GM10847 (cell line): ENCODE measurements around the gene PAN3.

Experiments used
- POLR2A ChIP-seq: IDR thresholded peaks from 2 replicates; pipeline ENCODE4 v1.6.1; 2011; ENCODE audit not compliant: insufficient read length; ENCODE audit errors: extremely low read depth

PAN3 gene

GRCh38 chr13:28246891-28247290, 108.5 kb downstream of the PAN3 start:
- TF ChIP-seq POLR2A: no peak

DNA sequence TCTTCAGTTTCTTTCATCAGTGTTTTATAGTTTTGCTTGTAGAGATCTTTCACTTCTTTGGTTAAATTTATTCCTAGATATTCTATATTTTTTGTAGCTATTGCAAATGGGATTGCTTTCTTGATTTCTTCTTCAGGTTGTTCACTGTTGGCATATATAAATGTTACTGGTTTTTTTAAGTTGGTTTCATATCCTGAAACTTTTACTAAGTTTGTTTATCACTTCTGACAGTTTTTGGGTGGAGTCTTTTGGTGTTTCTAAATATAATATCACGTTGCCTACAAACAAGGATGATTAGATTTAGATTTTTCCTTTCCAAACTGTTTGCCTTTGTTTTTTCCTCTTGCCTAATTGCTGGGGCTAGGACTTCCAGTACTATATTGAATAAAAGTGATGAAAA, 109.7 kb downstream of the PAN3 start:
- no peak for TF ChIP-seq POLR2A

DNA sequence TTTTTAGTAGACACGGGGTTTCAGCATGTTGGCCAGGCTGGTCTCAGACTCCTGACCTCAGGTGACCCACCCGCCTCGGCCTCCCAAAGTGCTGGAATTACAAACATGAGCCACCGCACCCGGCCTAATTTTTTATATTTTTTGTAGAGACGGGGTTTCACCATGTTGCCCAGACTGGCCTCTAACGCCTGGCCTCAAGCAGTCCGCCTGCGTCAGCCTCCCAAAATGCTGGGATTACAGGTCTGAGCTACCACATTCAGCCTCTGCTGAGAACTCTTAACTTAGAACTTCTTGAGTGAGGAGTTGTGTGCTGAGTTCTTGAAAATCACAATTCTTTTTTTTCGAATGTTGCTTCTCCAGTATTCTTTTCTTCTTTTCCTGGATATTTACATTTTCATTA, 112.2 kb downstream of the PAN3 start:
- TF ChIP-seq POLR2A: no peak

GRCh38 chr13:28251466-28251865, 113.1 kb downstream of the PAN3 start:
- no peak for TF ChIP-seq POLR2A

- TF ChIP-seq POLR2A: no peak
Observed at GRCh38 chr13:28252547-28252946, 114.2 kb downstream of the PAN3 start.

GRCh38 chr13:28257305-28257704, 119.0 kb downstream of the PAN3 start:
- no peak for TF ChIP-seq POLR2A

- no peak for TF ChIP-seq POLR2A
Observed at GRCh38 chr13:28258417-28258816, 120.1 kb downstream of the PAN3 start.

- TF ChIP-seq POLR2A: no peak
Observed at GRCh38 chr13:28267497-28267896, 129.2 kb downstream of the PAN3 start.

DNA sequence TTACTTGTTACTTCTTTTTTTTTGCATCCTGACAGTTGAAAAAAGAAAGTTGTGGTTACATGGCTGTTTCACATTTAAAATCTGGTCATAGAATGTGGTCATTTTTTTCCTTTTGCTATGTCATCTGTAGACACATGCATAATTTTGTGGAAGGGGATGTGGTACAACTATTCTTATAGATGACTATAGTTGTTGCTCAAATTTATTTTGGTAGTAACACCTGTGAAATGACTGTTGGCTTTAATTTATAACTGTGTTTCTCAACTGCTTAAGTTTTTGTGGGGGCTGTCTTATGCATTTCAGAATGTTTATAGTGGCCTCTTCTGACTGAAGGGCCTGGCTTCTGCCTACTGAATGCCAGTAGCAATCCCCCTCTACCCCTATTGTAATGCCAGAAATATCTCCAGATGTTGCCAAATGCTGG, 130.5 kb downstream of the PAN3 start:
- TF ChIP-seq POLR2A: no peak

- TF ChIP-seq POLR2A: no peak
Observed at GRCh38 chr13:28271056-28271840, 132.9 kb downstream of the PAN3 start.

- TF ChIP-seq POLR2A: no peak
Observed at GRCh38 chr13:28273919-28274318, 135.6 kb downstream of the PAN3 start.

GRCh38 chr13:28282451-28282850, 144.1 kb downstream of the PAN3 start:
- TF ChIP-seq POLR2A: no peak

- TF ChIP-seq POLR2A: no peak
Observed at GRCh38 chr13:28283600-28283999, 145.3 kb downstream of the PAN3 start.

GRCh38 chr13:28286263-28286662, 147.9 kb downstream of the PAN3 start:
- no peak for TF ChIP-seq POLR2A

DNA sequence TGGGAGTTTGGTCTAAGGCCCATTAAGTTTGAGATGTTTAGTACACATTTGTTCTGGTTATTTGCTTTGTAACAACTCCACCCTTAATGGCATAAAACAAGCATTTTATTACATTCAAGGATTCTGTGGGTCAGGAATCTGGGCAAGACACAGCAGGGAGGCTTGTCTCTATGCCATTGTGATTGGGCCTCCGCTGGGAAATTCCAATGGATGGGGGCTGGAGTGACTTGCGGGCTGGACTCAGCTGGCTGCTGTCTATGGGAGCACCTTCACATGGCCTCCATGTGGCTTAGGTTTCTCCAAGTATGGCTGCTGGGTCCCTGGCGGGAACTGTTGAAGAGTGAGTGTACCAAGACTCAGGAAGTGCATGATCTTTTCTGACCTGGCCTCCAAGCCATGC, 159.0 kb downstream of the PAN3 start:
- no peak for TF ChIP-seq POLR2A

DNA sequence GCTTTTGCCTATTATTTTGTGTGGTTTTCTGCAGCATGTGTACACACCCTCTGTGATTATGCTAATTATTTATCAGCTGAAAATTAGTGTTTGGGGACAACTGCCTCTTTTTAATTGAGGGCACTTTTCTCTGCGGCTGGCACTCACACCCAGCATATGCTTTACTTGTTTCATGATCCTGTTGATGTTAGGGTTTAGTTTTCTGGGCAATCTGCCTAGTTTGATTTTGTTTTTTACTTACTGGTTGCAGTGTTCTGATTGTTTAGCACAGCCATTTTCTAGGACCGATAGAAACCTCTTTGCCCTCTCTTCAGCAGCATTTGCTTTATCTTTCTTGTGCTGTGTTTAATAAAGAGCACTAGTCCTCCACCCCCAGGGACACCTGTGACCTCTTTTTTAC, 161.6 kb downstream of the PAN3 start:
- no peak for TF ChIP-seq POLR2A

- no peak for TF ChIP-seq POLR2A
Observed at GRCh38 chr13:28301839-28302238, 163.5 kb downstream of the PAN3 start.
